Uterus (tissue), 4 donors: ENCODE results near the gene FLNB. TPM values are rescaled to one million over a fixed set of nuclear protein-coding genes. Genes with fewer than 3 reads are reported as not detected.

Source experiments
- DNase-seq, 2 donors: peaks; one replicate each; pipeline ENCODE4 v3.0.0-alpha.2; 2019 to 2020
- H3K27ac ChIP-seq, 2 donors: fragments of 200-600 bp; sonication (generic); 1 replicate in 1 of 2; 2 replicates in 1 of 2; pipeline ENCODE4 v1.5.1; 2016 to 2018
- H3K27me3 ChIP-seq, 2 donors: fragments of 200-600 bp; sonication (generic); one replicate each; pipeline ENCODE4 v1.5.1; 2018 to 2019; ENCODE audit warnings: control low read depth in 1 of 2
- H3K36me3 ChIP-seq, 2 donors: fragments of 200-600 bp; sonication (generic); one replicate each; pipeline ENCODE4 v1.5.1; 2019; ENCODE audit warnings: control low read depth in 1 of 2
- H3K4me1 ChIP-seq, 2 donors: fragments of 200-600 bp; sonication (generic); one replicate each; pipeline ENCODE4 v1.5.1; 2018 to 2019; ENCODE audit warnings: control low read depth in 1 of 2
- H3K4me3 ChIP-seq, 2 donors: fragments of 200-600 bp; sonication (generic); 1 replicate in 1 of 2; 2 replicates in 1 of 2; pipeline ENCODE4 v1.5.1; 2018 to 2019; ENCODE audit warnings: mild to moderate bottlenecking in 1 of 2
- H3K9me3 ChIP-seq, 2 donors: fragments of 200-600 bp; sonication (generic); one replicate each; pipeline ENCODE4 v1.5.1; 2019; ENCODE audit warnings: control low read depth in 1 of 2
- POLR2A ChIP-seq, 2 donors: fragments of 450-650 bp; IDR thresholded peaks; one replicate each; pipeline ENCODE4 v1.6.1; 2016; ENCODE audit warnings: antibody characterized with exemption in 2 of 2, mild to moderate bottlenecking in 1 of 2, moderate library complexity in 1 of 2
- intact Hi-C: fragments of 100-400 bp; cut with DNase I; formaldehyde crosslinking; loops from one replicate; pipeline ENCODE4 v1.15.1; 2023; ENCODE audit warnings: low total_unique reads
- total RNA-seq, 4 donors: library from RNA; depleted of rRNA in 3 of 4; stranded (reverse); fragments of >200 nt in 3 of 4; gene quantifications; one replicate each; pipeline versions ENCODE4 v1.1.0 to v1.2.4, GENCODE V29; 2014 to 2023
- TF ChIP-seq, protein P1 (sequence below), 4 experiments: fragments of 200-600 bp in 2 of 4; fragments of 450-650 bp in 2 of 4; sonication (generic) in 2 of 4; IDR thresholded peaks; one replicate each; pipeline ENCODE4 v1.5.1; 2016 to 2019; ENCODE audit warnings: antibody characterized with exemption in 4 of 4, mild to moderate bottlenecking in 2 of 4, moderate library complexity in 1 of 4
- donor health status: DM: yes; HTN: yes; CAD: no.

FLNB gene
- total RNA-seq, 4 donors from 2014 or later = 52.4 to 283 (median 148) TPM

DNA sequence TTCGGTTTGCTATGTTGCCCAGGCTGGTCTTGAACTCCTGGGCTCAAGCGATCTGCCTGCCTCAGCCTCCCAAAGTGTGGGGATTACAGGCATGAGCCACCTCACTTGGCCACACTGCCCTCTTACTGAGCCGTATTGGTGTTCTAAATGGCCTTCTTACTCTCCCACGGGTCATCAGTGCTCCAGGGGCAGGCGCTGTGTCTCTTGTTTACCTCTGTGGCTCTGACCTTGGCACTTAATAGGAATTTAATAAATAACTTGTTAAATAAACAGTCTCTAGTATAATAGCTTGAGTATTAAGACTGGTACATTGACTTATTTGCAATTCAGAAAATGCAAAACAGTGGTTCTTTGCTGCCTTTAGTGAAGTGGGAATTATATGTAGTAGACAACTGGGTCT, 13.7 kb downstream of the FLNB start:
- no peaks in the 10 kb centered on the region for H3K36me3 ChIP-seq
- no peaks in the 10 kb centered on the region for H3K9me3 ChIP-seq
- intact Hi-C loops = no loop called here
- peak overlapping the region; percentile 83 to 90 for H3K27ac ChIP-seq
- H3K4me1 ChIP-seq = peaks cover 0 to 25% of the 10 kb centered on the region in 2 donors
- DNase-seq = no peak
- no peak overlapping the region for H3K4me3 ChIP-seq
- no peaks in the 10 kb centered on the region for H3K27me3 ChIP-seq
- TF ChIP-seq POLR2A (IDR thresholded peaks at IDR 0.05) = no peak
- TF ChIP-seq, protein P1, sequence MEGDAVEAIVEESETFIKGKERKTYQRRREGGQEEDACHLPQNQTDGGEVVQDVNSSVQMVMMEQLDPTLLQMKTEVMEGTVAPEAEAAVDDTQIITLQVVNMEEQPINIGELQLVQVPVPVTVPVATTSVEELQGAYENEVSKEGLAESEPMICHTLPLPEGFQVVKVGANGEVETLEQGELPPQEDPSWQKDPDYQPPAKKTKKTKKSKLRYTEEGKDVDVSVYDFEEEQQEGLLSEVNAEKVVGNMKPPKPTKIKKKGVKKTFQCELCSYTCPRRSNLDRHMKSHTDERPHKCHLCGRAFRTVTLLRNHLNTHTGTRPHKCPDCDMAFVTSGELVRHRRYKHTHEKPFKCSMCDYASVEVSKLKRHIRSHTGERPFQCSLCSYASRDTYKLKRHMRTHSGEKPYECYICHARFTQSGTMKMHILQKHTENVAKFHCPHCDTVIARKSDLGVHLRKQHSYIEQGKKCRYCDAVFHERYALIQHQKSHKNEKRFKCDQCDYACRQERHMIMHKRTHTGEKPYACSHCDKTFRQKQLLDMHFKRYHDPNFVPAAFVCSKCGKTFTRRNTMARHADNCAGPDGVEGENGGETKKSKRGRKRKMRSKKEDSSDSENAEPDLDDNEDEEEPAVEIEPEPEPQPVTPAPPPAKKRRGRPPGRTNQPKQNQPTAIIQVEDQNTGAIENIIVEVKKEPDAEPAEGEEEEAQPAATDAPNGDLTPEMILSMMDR (IDR thresholded peaks at IDR 0.05) = no peak

DNA sequence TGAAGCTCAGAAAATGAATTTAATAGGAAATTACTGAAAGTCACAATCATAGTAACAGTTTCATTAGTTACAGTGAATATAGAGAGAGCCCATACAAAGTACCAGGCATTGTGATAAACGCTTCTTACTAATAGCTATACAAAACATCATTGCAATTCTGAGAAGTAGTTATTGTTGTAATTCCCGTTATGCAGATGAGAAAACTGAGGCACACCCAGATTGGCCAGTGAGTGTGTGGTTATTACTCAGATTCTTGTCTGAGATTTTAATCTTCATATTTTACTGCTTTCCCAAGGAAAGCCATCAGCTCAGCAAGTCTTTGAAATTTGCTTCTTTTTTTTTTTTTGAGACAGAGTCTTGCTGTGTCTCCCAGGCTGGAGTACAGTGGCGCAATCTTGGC, 14.3 kb downstream of the FLNB start:
- no peak for DNase-seq
- no peak for TF ChIP-seq POLR2A (IDR thresholded peaks at IDR 0.05)
- TF ChIP-seq, protein P1 (IDR thresholded peaks at IDR 0.05) = no peak
- Histone ChIP-seq H3K4me1 (peaks cover 0 to 25% of the 10 kb centered on the region in 2 donors), H3K27me3 (no peaks in the 10 kb centered on the region), H3K4me3 (no peak overlapping the region), H3K36me3 (no peaks in the 10 kb centered on the region), H3K9me3 (no peaks in the 10 kb centered on the region), H3K27ac (peak overlapping the region; percentile 83 to 90)
- intact Hi-C loops = no loop called here

DNA sequence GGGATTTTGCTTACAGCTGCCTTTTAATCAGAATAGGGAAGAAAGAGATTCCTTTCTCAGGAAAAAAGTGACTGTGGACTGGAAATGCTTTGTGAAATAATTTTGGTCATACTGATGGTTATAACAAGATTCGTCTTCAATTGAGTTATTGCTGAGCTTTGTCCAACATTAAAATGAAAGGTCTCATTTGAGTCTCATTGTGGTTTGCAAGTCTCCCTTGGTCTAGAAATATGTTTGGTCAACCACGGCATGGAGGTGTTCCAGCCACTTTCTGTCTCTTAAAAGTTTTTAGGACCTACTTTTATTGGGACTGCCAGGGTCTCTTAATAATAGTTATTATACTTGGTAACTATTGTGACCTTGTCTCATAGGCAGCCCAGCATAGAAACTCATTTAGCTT, 15.3 kb downstream of the FLNB start:
- H3K36me3 ChIP-seq = no peaks in the 10 kb centered on the region
- no peaks in the 10 kb centered on the region for H3K27me3 ChIP-seq
- DNase-seq = no peak
- H3K4me1 ChIP-seq = peaks cover 0 to 25% of the 10 kb centered on the region in 2 donors
- H3K27ac ChIP-seq = peak overlapping the region; percentile 24 to 53
- H3K9me3 ChIP-seq = no peaks in the 10 kb centered on the region
- TF ChIP-seq, protein P1 (IDR thresholded peaks at IDR 0.05) = no peak
- no peak for TF ChIP-seq POLR2A (IDR thresholded peaks at IDR 0.05)
- no peak overlapping the region for H3K4me3 ChIP-seq
- intact Hi-C loops = no loop called here

DNA sequence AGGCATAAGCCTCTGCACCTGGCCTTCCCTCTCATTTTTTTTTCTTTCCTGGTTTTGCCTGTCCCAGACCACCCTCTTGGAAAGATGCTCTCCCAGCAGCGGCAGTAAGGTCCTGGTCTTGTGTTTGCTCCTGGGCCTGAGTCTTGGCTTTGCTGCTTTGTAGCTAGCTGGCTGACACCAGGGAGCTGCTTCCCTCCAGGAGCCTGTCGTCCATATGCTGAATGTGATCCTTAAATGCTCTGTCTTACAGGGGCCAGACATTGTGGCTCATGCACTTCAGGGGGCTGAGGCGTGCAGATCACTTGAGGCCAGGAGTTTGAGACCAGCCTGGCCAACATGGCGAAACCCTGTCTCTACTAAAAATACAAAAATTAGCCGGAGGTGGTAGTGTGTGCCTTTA, 17.2 kb downstream of the FLNB start:
- Histone ChIP-seq H3K4me3 (no peak overlapping the region), H3K9me3 (no peaks in the 10 kb centered on the region), H3K4me1 (peaks cover 0 to 9% of the 10 kb centered on the region in 2 donors), H3K27ac (peak overlapping the region; percentile 53 to 69), H3K36me3 (no peaks in the 10 kb centered on the region), H3K27me3 (no peaks in the 10 kb centered on the region)
- no peak for TF ChIP-seq POLR2A (IDR thresholded peaks at IDR 0.05)
- TF ChIP-seq, protein P1 (IDR thresholded peaks at IDR 0.05) = no peak
- intact Hi-C loops = no loop called here
- DNase-seq = no peak

DNA sequence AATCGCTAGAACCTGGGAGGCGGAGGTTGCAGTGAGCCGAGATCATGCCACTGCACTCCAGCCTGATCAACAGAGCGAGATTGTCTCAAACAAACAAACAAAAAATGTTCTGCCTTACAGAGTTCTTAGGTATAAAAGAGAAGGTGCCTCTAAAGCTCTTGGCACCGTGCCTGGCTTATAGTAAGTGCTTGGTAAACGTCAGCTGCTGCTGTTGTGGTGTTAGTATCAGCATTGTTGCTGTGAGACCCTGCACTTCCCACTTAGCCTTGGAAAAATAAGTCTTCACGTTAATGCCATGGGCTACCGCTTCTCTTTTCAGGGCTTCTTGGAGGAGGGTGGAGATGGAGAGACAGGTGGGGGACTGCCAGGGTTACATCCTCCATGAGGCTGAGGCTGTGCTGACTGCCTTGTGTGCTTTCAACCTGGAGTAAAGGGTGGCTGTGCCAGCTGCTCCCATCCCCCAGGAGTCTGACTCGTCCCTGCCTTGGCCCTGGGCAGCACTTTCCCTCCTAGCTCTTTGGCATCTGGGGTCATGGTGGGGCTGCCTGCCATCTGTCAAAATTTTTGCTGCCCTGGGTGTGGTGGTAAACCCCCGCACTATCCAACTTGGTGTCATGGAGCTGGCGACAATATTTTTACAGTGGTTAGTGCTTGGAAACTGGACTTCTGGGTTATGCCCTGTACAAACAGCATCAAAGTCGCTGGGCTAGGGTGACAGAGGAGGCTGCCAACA, 17.8 kb downstream of the FLNB start:
- Histone ChIP-seq H3K9me3 (no peaks in the 10 kb centered on the region), H3K4me1 (peaks cover 0 to 4% of the 10 kb centered on the region in 2 donors), H3K36me3 (no peaks in the 10 kb centered on the region), H3K27me3 (no peaks in the 10 kb centered on the region), H3K4me3 (no peak overlapping the region), H3K27ac (peak overlapping the region; percentile 53 to 69)
- intact Hi-C loops = no loop called here
- DNase-seq = no peak
- TF ChIP-seq, protein P1 (IDR thresholded peaks at IDR 0.05) = no peak
- no peak for TF ChIP-seq POLR2A (IDR thresholded peaks at IDR 0.05)
